GM12892 (cell line): Measurements from ENCODE around the gene DARS2.

Experiments used
- POLR2A ChIP-seq: IDR thresholded peaks from 2 replicates; pipeline ENCODE4 v1.6.1; 2011; ENCODE audit warnings: low read depth, low read length, control low read depth
- POLR2AphosphoS5 ChIP-seq: IDR thresholded peaks from 2 replicates; pipeline ENCODE4 v1.6.1; 2011; ENCODE audit warnings: low read depth, low read length, control low read depth

GRCh38 chr1:173821680-173822079 is 2.8 kb upstream of the DARS2 start:
- TF ChIP-seq POLR2AphosphoS5 (no peak), POLR2A (no peak)
